Lung (tissue), 12 donors: Measurements from ENCODE around the gene SIKE1. TPM values are rescaled to one million over a fixed set of nuclear protein-coding genes. Genes with fewer than 3 reads are reported as not detected.

Experiments
- ATAC-seq: fragments of 200-7000 bp; cut with Tn5 transposase; one replicate; pipeline ENCODE4 v1.9.1; 2020; ENCODE audit warnings: moderate number of reproducible peaks; ENCODE audit not compliant: insufficient read depth, low FRiP score
- DNase-seq, 3 donors: peaks; one replicate each; pipeline ENCODE4 v3.0.0-alpha.2; 2013 to 2017
- H3K27ac ChIP-seq, 2 donors: one replicate each; pipeline ENCODE4 v1.5.1; 2013; ENCODE audit warnings: mild to moderate bottlenecking in 2 of 2, moderate library complexity in 2 of 2, control low read depth in 1 of 2, inconsistent platforms in 1 of 2, low read depth in 1 of 2, low read length in 1 of 2
- H3K27me3 ChIP-seq, 3 donors: one replicate each; pipeline ENCODE4 v1.5.1; 2013; ENCODE audit warnings: low read length in 2 of 3; ENCODE audit not compliant: control insufficient read depth in 3 of 3, insufficient read depth in 3 of 3
- H3K36me3 ChIP-seq, 4 donors: one replicate each; pipeline ENCODE4 v1.5.1; 2013; ENCODE audit warnings: low read length in 4 of 4, mild to moderate bottlenecking in 1 of 4, moderate library complexity in 1 of 4; ENCODE audit not compliant: control insufficient read depth in 4 of 4, insufficient read depth in 4 of 4
- H3K4me1 ChIP-seq, 5 donors: one replicate each; pipeline ENCODE4 v1.5.1; 2013; ENCODE audit warnings: low read length in 5 of 5, mild to moderate bottlenecking in 2 of 5, moderate library complexity in 1 of 5; ENCODE audit not compliant: control insufficient read depth in 5 of 5, insufficient read depth in 5 of 5
- H3K4me3 ChIP-seq: one replicate; pipeline ENCODE4 v1.5.1; 2013; ENCODE audit warnings: mild to moderate bottlenecking, control low read depth, moderate library complexity
- H3K9ac ChIP-seq, 2 donors: one replicate each; pipeline ENCODE4 v1.5.1; 2013; ENCODE audit warnings: low read length in 2 of 2, control low read depth in 1 of 2; ENCODE audit not compliant: insufficient read depth in 1 of 2
- H3K9me3 ChIP-seq, 4 donors: one replicate each; pipeline ENCODE4 v1.5.1; 2013; ENCODE audit warnings: low read length in 3 of 4, mild to moderate bottlenecking in 1 of 4, moderate library complexity in 1 of 4; ENCODE audit not compliant: control insufficient read depth in 4 of 4, insufficient read depth in 3 of 4
- WGBS, 2 donors: extraction: QIAGEN DNeasy Blood & Tissue Kit; methylation state at CpG; one replicate each; pipeline ENCODE4 v1.1.7; 2013; 5-methylcytosine and 5-hydroxymethylcytosine counted together
- polyA plus RNA-seq, 2 donors: library from polyadenylated mRNA; stranded (reverse); fragments of 200-250 nt; gene quantifications; one replicate each; pipeline ENCODE4 v1.2.1, GENCODE V29; 2013
- total RNA-seq, 2 donors: library from RNA; depleted of rRNA in 1 of 2; stranded (reverse); fragments of >200 nt in 1 of 2; gene quantifications; one replicate each; pipeline ENCODE4 v1.2.1, GENCODE V29; 2014 to 2021
- TF ChIP-seq, protein P1 (sequence below): IDR thresholded peaks from 2 replicates; pipeline ENCODE4 v1.5.1; 2012; ENCODE audit warnings: mild to moderate bottlenecking; ENCODE audit errors: control extremely low read depth, extremely low read depth
- donor health status: control.
- donor health status: control.
- donor health status: Bipolar disorder and iron deficiency.
- donor health status: healthy.
- donor health status: DM: yes; HTN: yes; CAD: no.

Gene SIKE1
- total and polyA plus RNA-seq, 4 donors, result 17.2 to 71.5 (median 32.9) TPM

- Histone ChIP-seq H3K4me1 (peaks cover 7 to 47% (median 18%) of the 10 kb centered on the region in 5 donors), H3K27ac (no peak overlapping the region), H3K9me3 (no peaks in the 10 kb centered on the region), H3K4me3 (no peak overlapping the region), H3K36me3 (peaks cover 2 to 21% (median 11%) of the 10 kb centered on the region in 4 donors), H3K27me3 (no peaks in the 10 kb centered on the region), H3K9ac (no peak overlapping the region)
- TF ChIP-seq, protein P1, sequence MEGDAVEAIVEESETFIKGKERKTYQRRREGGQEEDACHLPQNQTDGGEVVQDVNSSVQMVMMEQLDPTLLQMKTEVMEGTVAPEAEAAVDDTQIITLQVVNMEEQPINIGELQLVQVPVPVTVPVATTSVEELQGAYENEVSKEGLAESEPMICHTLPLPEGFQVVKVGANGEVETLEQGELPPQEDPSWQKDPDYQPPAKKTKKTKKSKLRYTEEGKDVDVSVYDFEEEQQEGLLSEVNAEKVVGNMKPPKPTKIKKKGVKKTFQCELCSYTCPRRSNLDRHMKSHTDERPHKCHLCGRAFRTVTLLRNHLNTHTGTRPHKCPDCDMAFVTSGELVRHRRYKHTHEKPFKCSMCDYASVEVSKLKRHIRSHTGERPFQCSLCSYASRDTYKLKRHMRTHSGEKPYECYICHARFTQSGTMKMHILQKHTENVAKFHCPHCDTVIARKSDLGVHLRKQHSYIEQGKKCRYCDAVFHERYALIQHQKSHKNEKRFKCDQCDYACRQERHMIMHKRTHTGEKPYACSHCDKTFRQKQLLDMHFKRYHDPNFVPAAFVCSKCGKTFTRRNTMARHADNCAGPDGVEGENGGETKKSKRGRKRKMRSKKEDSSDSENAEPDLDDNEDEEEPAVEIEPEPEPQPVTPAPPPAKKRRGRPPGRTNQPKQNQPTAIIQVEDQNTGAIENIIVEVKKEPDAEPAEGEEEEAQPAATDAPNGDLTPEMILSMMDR, result no peak
- WGBS, 2 donors, result 71 to 78% methylated on average over 4 of the region's 4 CpGs
- ATAC-seq (no peak), DNase-seq (no peak)
Measured at GRCh38 chr1:114753143-114753542, 27.3 kb downstream of the SIKE1 start.

DNA sequence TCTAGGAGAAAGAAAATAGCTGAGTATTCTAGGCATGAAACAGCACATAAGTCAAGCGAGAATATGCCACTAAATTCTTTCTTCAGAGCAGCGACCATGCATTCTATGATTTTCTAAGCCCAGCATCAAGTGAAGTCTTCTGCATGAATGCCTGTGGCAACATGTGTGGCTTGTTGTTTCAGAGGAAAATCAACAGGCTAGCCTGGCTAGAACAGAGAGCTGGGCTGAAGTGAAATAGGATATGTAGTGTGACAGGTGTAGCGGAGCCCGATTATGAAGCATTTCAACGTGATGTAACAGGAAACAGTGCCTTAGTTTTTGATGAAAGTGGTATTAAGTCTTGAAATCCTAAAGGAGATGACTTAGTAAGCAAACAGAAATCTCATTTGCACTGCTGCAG is 29.7 kb downstream of the SIKE1 start:
- Histone ChIP-seq H3K27ac (no peak overlapping the region), H3K9ac (no peak overlapping the region), H3K36me3 (peaks cover 5 to 29% (median 12%) of the 10 kb centered on the region in 4 donors), H3K4me3 (no peak overlapping the region), H3K27me3 (no peaks in the 10 kb centered on the region), H3K4me1 (peaks cover 5 to 54% (median 9%) of the 10 kb centered on the region in 5 donors), H3K9me3 (no peaks in the 10 kb centered on the region)
- TF ChIP-seq, protein P1, result no peak
- WGBS, 2 donors, result 52 to 65% methylated on average over 5 of the region's 5 CpGs
- DNase-seq (no peak), ATAC-seq (no peak)

- DNase-seq (no peak), ATAC-seq (no peak)
- TF ChIP-seq, protein P1, result no peak
- H3K27me3 ChIP-seq, result no peaks in the 10 kb centered on the region
- no peak overlapping the region for H3K4me3 ChIP-seq
- WGBS, 2 donors, result 66 to 79% methylated on average over 5 of the region's 5 CpGs
- H3K9me3 ChIP-seq, result no peaks in the 10 kb centered on the region
- H3K9ac ChIP-seq, result no peak overlapping the region
- no peak overlapping the region for H3K27ac ChIP-seq
- H3K4me1 ChIP-seq, result peaks cover 0 to 47% (median 3%) of the 10 kb centered on the region in 5 donors
- peaks cover 5 to 29% (median 12%) of the 10 kb centered on the region in 4 donors for H3K36me3 ChIP-seq
Measured at GRCh38 chr1:114749835-114750234, 30.6 kb downstream of the SIKE1 start.
